ENCODE data around the gene THOC2. TPM values are rescaled to one million over a fixed set of nuclear protein-coding genes. Genes with fewer than 3 reads are reported as not detected.

The THOC2 gene
- total and polyA plus RNA-seq, 2 of the 8 experiments (the other 6 are each of a cell fraction or from before 2014, with no cell fraction given): 32.7 to 68.8 TPM

- Histone ChIP-seq H3K56ac (replicated peaks; ENCODE audit: insufficient read length, low read depth, low read length) (no peak overlapping the region), H3K27ac (ENCODE audit: low read depth, low read length) (no peak overlapping the region), H2BK20ac (ENCODE audit: low read length) (no peak overlapping the region), H3K18ac (ENCODE audit: extremely low read depth, low read length) (no peak overlapping the region), H3K79me2 (ENCODE audit: control insufficient read depth in 1 of 2, insufficient read depth in 2 of 2, low read length in 2 of 2) (no peaks in the 10 kb centered on the region), H2AFZ (ENCODE audit: low read length) (no peak overlapping the region), H4K8ac (ENCODE audit: extremely low read depth, insufficient read depth, low read length) (no peak overlapping the region), H2BK15ac (ENCODE audit: low read length) (no peak overlapping the region), H2BK120ac (replicated peaks; ENCODE audit: low read depth, low read length) (no peak overlapping the region), H3K9me3 (ENCODE audit: insufficient read depth in 2 of 2, low read depth in 1 of 2, low read length in 1 of 2) (no peaks in the 10 kb centered on the region), H3K4me3 (ENCODE audit: extremely low read depth in 1 of 4, insufficient read depth in 2 of 4, low read depth in 3 of 4, low read length in 4 of 4) (no peak overlapping the region), H3K14ac (ENCODE audit: insufficient read length) (no peak overlapping the region), H2AK5ac (ENCODE audit: low read depth, low read length) (no peak overlapping the region), H3K23ac (ENCODE audit: insufficient read length) (no peak overlapping the region), H4K91ac (replicated peaks; ENCODE audit: insufficient read length, low read length) (no peak overlapping the region), H3K23me2 (ENCODE audit: low read depth, low read length) (no peaks in the 10 kb centered on the region), H3K4ac (replicated peaks; ENCODE audit: insufficient read length, low read depth, low read length) (no peak overlapping the region), H3K36me3 (ENCODE audit: control insufficient read depth in 2 of 4, insufficient read depth in 4 of 4, low read length in 3 of 4) (no peaks in the 10 kb centered on the region; a peak in 1 of 8 replicates), H3K4me2 (ENCODE audit: insufficient read depth in 1 of 2, low read depth in 2 of 2, low read length in 2 of 2) (no peak overlapping the region), H4K5ac (ENCODE audit: insufficient read length, low read depth, low read length) (no peak overlapping the region), H2BK5ac (ENCODE audit: low read depth, low read length) (no peak overlapping the region), H3K27me3 (replicated peaks in 1 of 4; ENCODE audit: control insufficient read depth in 3 of 4, extremely low read depth in 1 of 4, insufficient read depth in 3 of 4, low read length in 3 of 4) (no peaks in the 10 kb centered on the region), H3K79me1 (ENCODE audit: low read depth, low read length) (no peaks in the 10 kb centered on the region), H2BK12ac (ENCODE audit: low read depth, low read length) (no peak overlapping the region), H3K9ac (replicated peaks in 1 of 4; ENCODE audit: extremely low read depth in 1 of 4, low read depth in 3 of 4, low read length in 3 of 4) (no peak overlapping the region), H4K20me1 (replicated peaks in 1 of 2; ENCODE audit: control insufficient read depth in 1 of 2, insufficient read depth in 2 of 2, low read length in 2 of 2) (no peaks in the 10 kb centered on the region), H3K4me1 (replicated peaks in 1 of 4; ENCODE audit: control insufficient read depth in 3 of 4, insufficient read depth in 4 of 4, low read length in 3 of 4) (no peaks in the 10 kb centered on the region)
- DNase-seq (ENCODE audit: low read depth in 1 of 2, low spot score in 2 of 2) (no peak), FAIRE-seq (peak; percentile 39)
- TF ChIP-seq EGR1 (IDR thresholded peaks at IDR 0.05; ENCODE audit: borderline replicate concordance, low read depth, low read length) (no peak), EP300 (IDR thresholded peaks at IDR 0.05; ENCODE audit: borderline replicate concordance in 1 of 2, low read depth in 2 of 2, low read length in 2 of 2) (no peak), SIRT6 (IDR thresholded peaks at IDR 0.05; ENCODE audit: low read length) (no peak), CHD1 (IDR thresholded peaks at IDR 0.05; ENCODE audit: low read depth, low read length) (no peak)
- ChIA-PET POLR2A (ENCODE audit: partially characterized antibody) (no interaction called here), CTCF (ENCODE audit: partially characterized antibody) (no interaction called here)
- 76% methylated on average over 2 of the region's 3 CpGs; no CpG with 5 or more reads in 1 of the 2 experiments for WGBS, 2 experiments (ENCODE audit: extremely low coverage in 1 of 2, insufficient coverage in 1 of 2, insufficient read length in 1 of 2, insufficient replicate concordance in 2 of 2, low coverage in 1 of 2, low lambda C conversion rate in 2 of 2, missing lambda C conversion rate in 1 of 2)
These were observed 144.1 kb downstream of the THOC2 start for GRCh38 chrX:123588723-123589122.
